NCI-H1694 (cell line): ENCODE results near the gene ASTN2.

Experiments
- DNase-seq: peaks from one replicate; lab custom pipeline; 2025; lab: John Stamatoyannopoulos, UW

The ASTN2 gene

DNA sequence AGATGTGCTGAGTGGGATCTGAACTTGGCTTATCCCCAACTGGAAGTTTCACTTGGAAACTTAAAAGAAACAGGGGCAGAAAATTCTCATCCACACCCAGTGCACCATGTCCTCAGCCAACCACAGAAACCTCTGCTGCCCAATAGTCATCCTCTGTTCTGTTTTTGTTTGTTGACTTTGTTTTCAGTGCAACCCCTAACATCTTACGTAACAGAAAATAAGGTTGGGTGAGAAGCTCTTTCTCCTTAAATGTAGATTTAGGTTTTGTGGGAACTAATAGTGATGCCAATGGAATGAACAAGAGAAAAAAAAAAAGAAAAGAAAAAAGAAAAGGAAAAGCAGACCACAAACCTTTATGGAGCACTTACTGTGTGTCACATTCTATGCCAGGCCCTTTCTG, 998.4 kb downstream of the ASTN2 start:
- no peak for DNase-seq

DNA sequence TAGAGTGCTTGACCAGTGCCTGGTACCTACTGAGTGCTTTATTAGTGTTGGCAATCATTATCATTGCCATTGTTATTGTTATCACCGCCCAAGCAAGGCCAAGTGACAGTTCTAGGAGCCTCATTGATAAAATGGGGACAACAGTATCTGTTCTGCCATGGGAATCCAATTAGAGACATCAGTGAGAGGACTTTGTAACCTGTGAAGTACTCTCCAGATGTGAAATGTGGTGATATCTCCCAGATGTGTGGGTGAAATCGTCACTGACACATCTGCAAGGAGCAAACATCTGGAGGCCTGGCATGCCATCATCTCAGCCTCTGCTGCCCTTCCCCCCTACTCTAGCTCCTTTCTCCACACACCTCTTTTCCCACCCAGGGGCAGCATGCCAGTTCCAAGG, 1000.5 kb downstream of the ASTN2 start:
- DNase-seq, result no peak

DNA sequence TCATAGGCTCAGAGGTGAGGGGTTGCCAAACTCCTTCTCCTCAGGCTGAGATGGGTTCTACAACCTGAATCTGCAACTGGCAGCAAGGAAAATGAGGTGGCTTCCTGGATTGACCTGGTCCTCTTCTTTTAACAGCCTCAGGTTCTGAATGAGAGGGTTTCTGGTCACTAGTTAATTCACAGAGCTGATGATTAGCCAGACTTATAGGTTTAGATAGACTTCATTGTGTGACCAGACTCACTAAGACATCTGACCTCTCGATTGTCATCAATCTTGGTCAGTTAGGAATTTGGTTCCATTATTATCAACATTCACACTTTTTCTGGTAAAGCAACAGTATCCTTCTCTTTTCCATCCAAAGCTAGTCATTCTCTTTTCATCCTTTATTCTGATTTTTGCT, 1003.4 kb downstream of the ASTN2 start:
- DNase-seq, result no peak

- no peak for DNase-seq
Measured at GRCh38 chr9:116409638-116410037, 1005.2 kb downstream of the ASTN2 start.

GRCh38 chr9:116409129-116409528, 1005.7 kb downstream of the ASTN2 start:
- DNase-seq, result no peak

DNA sequence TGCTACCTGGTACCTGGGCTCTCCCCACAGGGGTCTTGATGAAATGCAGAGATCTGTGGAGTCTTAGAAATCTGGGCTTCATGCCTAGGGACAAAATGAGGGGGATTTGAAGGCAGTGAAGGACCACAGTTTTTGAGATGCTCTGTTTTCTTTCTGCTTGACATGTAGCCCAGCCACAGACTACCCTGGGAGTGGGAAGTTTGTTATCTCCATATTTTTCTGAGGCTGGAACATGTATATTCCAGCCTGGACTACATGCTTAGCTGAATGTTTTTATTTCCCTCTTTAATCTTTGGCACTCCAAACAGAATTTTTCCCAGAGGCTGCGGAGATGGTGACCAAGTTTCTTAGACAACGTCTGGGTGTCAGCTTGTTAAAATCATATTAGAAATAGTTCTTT, 1008.4 kb downstream of the ASTN2 start:
- no peak for DNase-seq

DNA sequence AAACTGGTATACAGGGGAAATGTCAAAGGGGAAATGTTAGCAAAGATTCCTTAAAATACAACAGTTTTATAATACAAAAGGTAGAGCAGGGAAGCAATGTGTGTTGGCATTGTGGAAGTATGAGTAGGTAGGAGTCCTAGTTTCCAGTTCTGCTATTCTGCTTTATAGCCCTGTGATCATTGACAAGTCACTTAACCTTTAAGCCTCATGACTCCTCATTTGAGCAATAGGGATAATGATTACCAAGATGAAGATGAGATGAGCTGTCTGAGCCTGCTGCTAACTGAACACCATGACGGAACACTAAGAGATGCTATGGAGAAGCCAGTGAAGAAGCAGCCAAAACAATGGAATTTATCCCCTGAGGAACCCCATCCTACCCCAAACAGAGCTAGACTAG, 1009.5 kb downstream of the ASTN2 start:
- DNase-seq, result no peak

GRCh38 chr9:116404228-116404627, 1010.6 kb downstream of the ASTN2 start:
- no peak for DNase-seq

GRCh38 chr9:116403171-116403570, 1011.7 kb downstream of the ASTN2 start:
- no peak for DNase-seq

DNA sequence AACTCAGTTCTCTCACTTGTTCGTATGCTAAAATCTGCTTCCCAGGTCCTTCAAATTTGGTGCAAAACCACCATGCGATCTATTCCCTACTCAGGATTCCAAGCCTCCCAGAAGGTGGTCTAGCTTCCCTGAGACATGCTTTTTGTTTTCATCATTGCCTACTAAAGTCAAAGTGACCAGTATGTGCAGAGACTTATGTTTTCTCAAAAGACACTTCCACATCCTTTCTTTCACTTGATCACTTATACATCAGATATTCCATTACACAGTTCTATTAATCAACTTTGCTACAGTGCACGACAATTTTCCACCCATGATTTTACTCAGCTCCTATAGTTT, 1019.2 kb downstream of the ASTN2 start:
- no peak for DNase-seq

GRCh38 chr9:116394894-116395698, 1019.8 kb downstream of the ASTN2 start:
- no peak for DNase-seq

- no peak for DNase-seq
Measured at GRCh38 chr9:116394070-116394469, 1020.8 kb downstream of the ASTN2 start.

GRCh38 chr9:116393198-116393597, 1021.7 kb downstream of the ASTN2 start:
- DNase-seq, result no peak

GRCh38 chr9:116391306-116391900, 1023.5 kb downstream of the ASTN2 start:
- DNase-seq, result no peak

DNA sequence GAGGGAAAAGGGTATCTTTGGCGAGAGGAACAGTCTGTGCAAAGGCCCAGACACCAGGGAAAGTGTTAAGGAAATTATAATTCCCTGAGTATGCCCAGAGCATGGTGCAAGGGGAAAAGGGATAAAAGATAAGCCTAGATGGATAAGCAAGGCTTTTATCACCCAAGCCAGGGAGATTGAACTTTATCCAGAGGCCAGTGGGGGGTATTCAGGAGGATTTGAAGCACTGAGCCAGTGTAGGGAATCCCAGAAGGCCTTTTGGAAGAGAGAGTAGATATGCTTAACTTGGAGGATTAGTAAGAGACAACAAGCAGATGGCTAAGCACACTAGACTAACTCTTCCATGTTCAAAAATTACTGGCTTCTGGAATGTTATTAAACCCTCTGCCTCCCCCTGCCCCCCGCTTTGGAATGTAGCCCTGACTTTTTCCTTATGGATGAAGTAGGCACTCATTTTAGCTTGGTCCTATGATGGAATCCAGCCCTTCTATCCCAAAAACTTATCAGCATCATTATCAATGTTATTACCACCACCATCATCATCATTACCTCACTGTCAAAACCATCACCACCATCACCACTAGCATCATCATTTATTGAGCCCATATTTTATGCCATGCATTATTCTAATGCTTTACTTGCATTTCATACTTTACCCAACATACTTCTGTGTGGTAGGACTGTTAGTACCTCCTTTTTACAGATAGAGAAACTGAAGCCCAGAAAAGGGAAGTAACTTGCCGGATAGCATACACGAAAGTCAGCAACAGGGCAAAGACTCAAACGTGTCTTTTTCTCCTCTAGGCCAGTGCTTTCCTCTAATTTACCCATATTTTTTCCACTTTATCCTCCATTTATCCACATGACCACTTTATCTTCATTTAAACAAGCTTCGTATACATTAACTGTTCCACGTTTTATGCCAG, 1024.3 kb downstream of the ASTN2 start:
- DNase-seq, result no peak

DNA sequence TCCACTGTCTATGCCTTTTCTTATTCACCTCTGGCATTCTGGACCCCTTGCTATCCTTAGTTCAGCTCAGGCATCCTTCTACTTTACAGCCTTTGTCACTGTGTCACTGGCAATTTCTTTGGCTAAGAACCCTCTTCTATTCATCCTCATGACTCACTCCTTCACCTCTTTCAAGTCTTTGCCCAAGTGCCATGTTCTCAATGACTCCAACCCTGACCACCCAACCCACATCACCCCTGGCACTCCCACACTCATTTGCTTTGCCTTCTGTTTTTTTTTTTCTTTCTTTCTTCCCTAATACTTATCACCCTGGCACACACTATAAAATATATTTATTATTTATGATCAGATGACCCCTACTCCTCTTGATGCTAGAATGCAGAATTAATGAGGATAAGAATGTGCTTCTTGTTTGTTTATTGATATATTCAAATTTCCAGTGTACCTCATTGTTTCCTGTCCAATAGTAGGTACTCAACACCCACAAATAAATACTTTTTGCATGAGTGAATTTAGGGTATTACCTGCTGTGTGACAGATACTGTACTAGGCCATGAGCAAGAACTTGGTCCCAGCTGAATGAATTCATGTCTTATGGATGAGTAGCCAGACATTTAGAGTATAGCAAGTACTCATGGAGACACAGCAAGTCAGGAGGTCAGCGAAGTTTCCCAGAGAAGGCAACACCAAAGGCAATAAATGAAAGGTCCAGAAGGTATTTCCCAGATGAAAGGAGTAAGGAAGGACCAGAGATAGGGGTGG, 1025.1 kb downstream of the ASTN2 start:
- DNase-seq, result no peak

DNA sequence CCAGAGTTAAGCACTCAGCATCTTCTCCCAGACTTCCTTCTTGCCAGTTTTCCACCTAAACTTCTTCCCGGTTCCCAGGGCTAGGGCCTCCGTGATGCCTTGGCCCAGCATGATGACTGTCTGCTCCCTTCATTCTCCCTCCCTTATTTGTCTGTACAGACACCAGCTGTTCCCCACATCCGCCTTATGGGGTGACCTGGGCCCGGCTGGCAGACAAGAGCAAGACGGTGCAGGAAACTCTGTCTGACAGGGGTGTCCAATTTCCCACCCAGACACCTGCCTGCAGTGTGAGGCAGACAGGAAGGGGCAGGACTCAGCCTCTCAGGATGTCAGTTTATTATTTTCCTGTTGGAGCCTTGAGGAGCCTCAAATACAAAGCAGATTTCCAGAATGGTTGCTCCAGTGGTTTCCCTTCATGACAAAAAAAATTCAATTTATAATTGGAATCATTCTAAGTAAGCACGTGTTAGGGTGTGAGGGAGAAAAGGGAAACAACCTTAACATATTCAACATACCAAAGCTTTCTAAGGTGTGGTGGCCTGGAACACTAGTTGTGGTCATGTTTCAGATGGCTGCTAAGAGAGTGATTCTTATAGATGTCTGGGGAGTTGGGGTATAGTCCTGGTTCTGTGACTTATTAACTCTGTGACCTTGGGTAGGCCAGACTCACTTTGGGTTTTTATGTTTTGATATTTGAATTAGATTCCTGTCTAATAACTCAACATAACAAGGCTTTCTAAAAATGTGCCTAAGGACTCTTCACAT, 1026.7 kb downstream of the ASTN2 start:
- DNase-seq, result no peak

DNA sequence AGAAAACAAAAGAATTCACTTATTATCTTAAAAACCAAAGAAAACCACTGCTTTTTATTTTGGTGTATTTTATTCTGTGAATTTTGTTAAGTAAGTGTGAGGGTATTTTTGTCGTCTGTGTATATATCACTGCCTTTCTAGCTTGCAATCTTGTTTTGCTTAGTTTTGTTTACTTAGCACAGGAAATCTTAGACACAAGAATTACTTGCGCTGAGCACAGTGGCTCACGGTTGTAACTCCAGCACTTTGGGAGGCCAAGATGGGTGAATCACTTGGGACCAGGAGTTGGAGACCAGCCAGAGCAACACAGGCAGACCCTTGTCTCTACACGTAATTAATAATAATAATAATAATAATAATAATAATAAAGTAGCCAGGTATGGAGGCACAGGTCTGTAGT, 1030.9 kb downstream of the ASTN2 start:
- no peak for DNase-seq

DNA sequence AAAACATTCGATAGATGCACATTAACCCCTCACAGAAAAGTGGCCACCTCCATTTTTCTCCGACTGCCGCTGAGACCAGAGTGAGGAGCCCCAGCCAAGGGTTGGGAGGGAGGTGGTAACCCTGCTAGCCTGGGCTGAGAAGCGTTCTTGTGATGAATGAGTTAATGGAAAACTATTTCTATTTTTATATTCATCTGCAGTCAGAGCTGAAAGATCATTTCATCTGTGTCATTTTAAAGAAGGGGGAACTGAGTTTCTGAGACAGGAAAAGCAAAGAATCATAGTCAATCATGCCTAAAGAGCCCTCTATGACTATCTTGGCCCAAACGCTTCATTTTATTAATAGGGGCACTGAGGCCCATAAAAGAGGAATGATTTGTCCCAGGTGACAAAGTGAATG, 1031.7 kb downstream of the ASTN2 start:
- no peak for DNase-seq

GRCh38 chr9:116382053-116382452, 1032.8 kb downstream of the ASTN2 start:
- no peak for DNase-seq

DNA sequence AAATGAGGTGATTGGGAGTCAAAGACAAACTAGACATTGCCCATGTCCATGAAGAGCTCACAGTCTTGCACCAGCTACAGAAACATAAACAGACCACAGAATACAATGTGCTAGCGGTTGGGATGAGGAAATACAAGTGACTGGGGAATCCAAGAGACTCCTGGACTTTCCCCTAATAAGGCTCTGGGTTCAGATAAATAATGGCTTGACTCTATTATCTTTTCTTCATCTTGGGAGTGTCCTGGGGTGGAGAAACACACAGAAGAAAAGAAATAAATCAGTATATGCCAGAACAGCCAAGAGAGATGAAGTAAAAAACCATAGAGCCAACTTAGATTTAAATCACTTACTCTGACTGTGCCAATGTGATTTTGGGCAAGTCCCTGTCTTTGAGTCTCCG, 1033.5 kb downstream of the ASTN2 start:
- DNase-seq, result no peak
